HepG2 (cell line): ENCODE measurements around the gene ZER1. TPM values are rescaled to one million over a fixed set of nuclear protein-coding genes. Genes with fewer than 3 reads are reported as not detected.
A peak's percentile ranks its signal among the peaks of the same experiment; 100 is the strongest.

Experiments used
- CHD2 ChIP-seq: IDR thresholded peaks from 2 replicates; pipeline ENCODE4 v1.6.1; 2011; ENCODE audit warnings: low read depth, low read length, improper control_type of control experiment
- DNMT1 ChIP-seq: sonication (generic); formaldehyde crosslinking; IDR thresholded peaks from 2 replicates; pipeline ENCODE4 v1.5.1; 2020; ENCODE audit warnings: mild to moderate bottlenecking, missing genetic modification reagents
- ETV5 ChIP-seq: IDR thresholded peaks from 2 replicates; pipeline ENCODE4 v1.6.1; 2018; ENCODE audit warnings: missing biosample characterization, missing genetic modification reagents, inconsistent platforms, borderline replicate concordance
- HIVEP1 ChIP-seq: sonication (generic); formaldehyde crosslinking; IDR thresholded peaks from 2 replicates; pipeline ENCODE4 v1.4.0; 2020; ENCODE audit warnings: mild to moderate bottlenecking, missing genetic modification reagents
- HNF4G ChIP-seq, 2 experiments: sonication (generic) in 1 of 2; formaldehyde crosslinking in 1 of 2; IDR thresholded peaks; 2 replicates each; pipeline versions ENCODE4 v1.4.0 to v1.6.1; 2011 to 2020; ENCODE audit warnings: borderline replicate concordance in 2 of 2, low read depth in 2 of 2, mild to moderate bottlenecking in 2 of 2, low read length in 1 of 2, missing genetic modification reagents in 1 of 2, moderate library complexity in 1 of 2
- HOXA3 ChIP-seq: sonication (generic); formaldehyde crosslinking; IDR thresholded peaks from 2 replicates; pipeline ENCODE4 v1.5.0; 2020; ENCODE audit warnings: missing genetic modification reagents
- JUND ChIP-seq: sonication (generic); formaldehyde crosslinking; IDR thresholded peaks from 2 replicates; pipeline ENCODE4 v1.8.0; 2022; ENCODE audit warnings: mild to moderate bottlenecking, missing genetic modification reagents
- MTA1 ChIP-seq: sonication (generic); formaldehyde crosslinking; IDR thresholded peaks from 2 replicates; pipeline ENCODE4 v1.4.0; 2020; ENCODE audit warnings: missing genetic modification reagents, mild to moderate bottlenecking, borderline replicate concordance
- NFE2 ChIP-seq: sonication (generic); formaldehyde crosslinking; IDR thresholded peaks from 2 replicates; pipeline ENCODE4 v1.4.0; 2020; ENCODE audit warnings: missing genetic modification reagents
- PRPF4 ChIP-seq: fragments of 200-400 bp; formaldehyde crosslinking; IDR thresholded peaks from 2 replicates; pipeline ENCODE4 v1.6.1; 2016; ENCODE audit warnings: low read length, low read depth; ENCODE audit not compliant: poor library complexity, severe bottlenecking
- RCOR2 ChIP-seq: IDR thresholded peaks from 2 replicates; pipeline ENCODE4 v1.6.1; 2016; ENCODE audit warnings: missing biosample characterization, missing genetic modification reagents
- YY1 ChIP-seq: IDR thresholded peaks from 2 replicates; pipeline ENCODE4 v1.6.1; 2011; ENCODE audit warnings: low read length, low read depth, moderate library complexity, mild to moderate bottlenecking; ENCODE audit not compliant: insufficient read depth, insufficient replicate concordance
- ZBTB33 ChIP-seq: sonication (generic); formaldehyde crosslinking; IDR thresholded peaks from 2 replicates; pipeline ENCODE4 v1.4.0; 2020; ENCODE audit warnings: missing genetic modification reagents
- ZNF101 ChIP-seq: sonication (generic); formaldehyde crosslinking; IDR thresholded peaks from 2 replicates; pipeline ENCODE4 v1.4.0; 2020; ENCODE audit warnings: mild to moderate bottlenecking, low read depth, missing genetic modification reagents, borderline replicate concordance
- ZNF3 ChIP-seq: IDR thresholded peaks from 2 replicates; pipeline ENCODE4 v1.7.0; 2017; ENCODE audit warnings: inconsistent platforms
- ZNF501 ChIP-seq: sonication (generic); formaldehyde crosslinking; IDR thresholded peaks from 2 replicates; pipeline ENCODE4 v1.5.1; 2020; ENCODE audit warnings: mild to moderate bottlenecking, moderate library complexity, missing genetic modification reagents
- ZNF552 ChIP-seq: sonication (generic); formaldehyde crosslinking; IDR thresholded peaks from 2 replicates; pipeline ENCODE4 v1.9.0; 2022; ENCODE audit warnings: missing genetic modification reagents, mild to moderate bottlenecking, borderline replicate concordance
- ZNF652 ChIP-seq: IDR thresholded peaks from 2 replicates; pipeline ENCODE4 v1.6.1; 2016; ENCODE audit warnings: low read depth, borderline replicate concordance
- ZSCAN22 ChIP-seq: sonication (generic); formaldehyde crosslinking; IDR thresholded peaks from 2 replicates; pipeline ENCODE4 v1.4.0; 2020; ENCODE audit warnings: mild to moderate bottlenecking, missing genetic modification reagents
- polyA plus RNA-seq, 8 experiments: library from polyadenylated mRNA; depleted of rRNA in 3 of 8; stranded (reverse) in 7 of 8; unstranded in 1 of 8; fragments of >200 nt; fragmentation: Illumina TruSeq in 4 of 8; extraction: Trizol in 4 of 8; gene quantifications; 2 replicates each; pipeline versions ENCODE4 v1.2.1 to v1.2.3, GENCODE V29; 2011 to 2016; ENCODE audit warnings: low read depth in 4 of 8, missing spikeins in 1 of 8, mixed read lengths in 1 of 8; ENCODE audit not compliant: insufficient read depth in 1 of 8
- total RNA-seq, 5 experiments: library from RNA; depleted of rRNA; stranded (reverse); fragments of >200 nt; fragmentation: Illumina TruSeq; extraction: Trizol; gene quantifications; 2 replicates each; pipeline ENCODE4 v1.2.3, GENCODE V29; 2016; ENCODE audit warnings: low read depth in 1 of 5
- TF ChIP-seq, protein P1 (sequence below): sonication (generic); formaldehyde crosslinking; IDR thresholded peaks from 2 replicates; pipeline ENCODE4 v1.5.0; 2020; ENCODE audit warnings: mild to moderate bottlenecking, missing genetic modification reagents
- TF ChIP-seq, protein P2 (sequence below): sonication (generic); formaldehyde crosslinking; IDR thresholded peaks from 2 replicates; pipeline ENCODE4 v1.8.0; 2022; ENCODE audit warnings: missing genetic modification reagents, mild to moderate bottlenecking, moderate library complexity, borderline replicate concordance

ZER1 gene
- total and polyA plus RNA-seq, 2 of the 13 experiments (the other 11 are each of a cell fraction or from before 2014, with no cell fraction given) = 7.7 to 40.0 TPM

GRCh38 chr9:128771745-128772519, at the start of gene ZER1 (continued):
- 0 out of 2 replicates have a peak, but pooled peaks have one; percentile 66 for TF ChIP-seq ZBTB33 (CRISPR knock-in tag)
- TF ChIP-seq ZNF552 (CRISPR knock-in tag) = no peak
- TF ChIP-seq JUND (CRISPR knock-in tag) = 0 out of 2 replicates have a peak, but pooled peaks have one; percentile 51
- no peak for TF ChIP-seq CHD2
- TF ChIP-seq RCOR2 (CRISPR knock-in tag) = no peak
- peak; percentile 86 for TF ChIP-seq YY1
- TF ChIP-seq ZNF501 (CRISPR knock-in tag) = peak; percentile 91
- peak; percentile 21; the same call in 1 of the 2 replicates for TF ChIP-seq HNF4G (IDR thresholded peaks at IDR 0.05; ENCODE audit: borderline replicate concordance, low read depth, low read length)
- peak; percentile 26; the same call in 1 of the 2 replicates for TF ChIP-seq HNF4G (CRISPR knock-in tag; IDR thresholded peaks at IDR 0.05; ENCODE audit: borderline replicate concordance, low read depth)
- TF ChIP-seq HOXA3 (CRISPR knock-in tag) = peak; percentile 92; the same call in 1 of the 2 replicates
- TF ChIP-seq ZNF652 (CRISPR knock-in tag) = no peak
- TF ChIP-seq, protein P1, sequence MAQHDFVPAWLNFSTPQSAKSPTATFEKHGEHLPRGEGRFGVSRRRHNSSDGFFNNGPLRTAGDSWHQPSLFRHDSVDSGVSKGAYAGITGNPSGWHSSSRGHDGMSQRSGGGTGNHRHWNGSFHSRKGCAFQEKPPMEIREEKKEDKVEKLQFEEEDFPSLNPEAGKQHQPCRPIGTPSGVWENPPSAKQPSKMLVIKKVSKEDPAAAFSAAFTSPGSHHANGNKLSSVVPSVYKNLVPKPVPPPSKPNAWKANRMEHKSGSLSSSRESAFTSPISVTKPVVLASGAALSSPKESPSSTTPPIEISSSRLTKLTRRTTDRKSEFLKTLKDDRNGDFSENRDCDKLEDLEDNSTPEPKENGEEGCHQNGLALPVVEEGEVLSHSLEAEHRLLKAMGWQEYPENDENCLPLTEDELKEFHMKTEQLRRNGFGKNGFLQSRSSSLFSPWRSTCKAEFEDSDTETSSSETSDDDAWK (CRISPR knock-in tag) = no peak
- no peak for TF ChIP-seq NFE2 (CRISPR knock-in tag)
- no peak for TF ChIP-seq ZNF101 (CRISPR knock-in tag)
- peak; percentile 61; the same call in 1 of the 2 replicates for TF ChIP-seq MTA1 (CRISPR knock-in tag)
- TF ChIP-seq, protein P2, sequence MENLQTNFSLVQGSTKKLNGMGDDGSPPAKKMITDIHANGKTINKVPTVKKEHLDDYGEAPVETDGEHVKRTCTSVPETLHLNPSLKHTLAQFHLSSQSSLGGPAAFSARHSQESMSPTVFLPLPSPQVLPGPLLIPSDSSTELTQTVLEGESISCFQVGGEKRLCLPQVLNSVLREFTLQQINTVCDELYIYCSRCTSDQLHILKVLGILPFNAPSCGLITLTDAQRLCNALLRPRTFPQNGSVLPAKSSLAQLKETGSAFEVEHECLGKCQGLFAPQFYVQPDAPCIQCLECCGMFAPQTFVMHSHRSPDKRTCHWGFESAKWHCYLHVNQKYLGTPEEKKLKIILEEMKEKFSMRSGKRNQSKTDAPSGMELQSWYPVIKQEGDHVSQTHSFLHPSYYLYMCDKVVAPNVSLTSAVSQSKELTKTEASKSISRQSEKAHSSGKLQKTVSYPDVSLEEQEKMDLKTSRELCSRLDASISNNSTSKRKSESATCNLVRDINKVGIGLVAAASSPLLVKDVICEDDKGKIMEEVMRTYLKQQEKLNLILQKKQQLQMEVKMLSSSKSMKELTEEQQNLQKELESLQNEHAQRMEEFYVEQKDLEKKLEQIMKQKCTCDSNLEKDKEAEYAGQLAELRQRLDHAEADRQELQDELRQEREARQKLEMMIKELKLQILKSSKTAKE (CRISPR knock-in tag) = no peak
- no peak for TF ChIP-seq PRPF4
- TF ChIP-seq ZSCAN22 (CRISPR knock-in tag) = no peak
- no peak; the same call in 1 of the 2 replicates for TF ChIP-seq ZNF3 (CRISPR knock-in tag)
- TF ChIP-seq ETV5 (CRISPR knock-in tag) = peak; percentile 78; the same call in 1 of the 2 replicates
- TF ChIP-seq HIVEP1 = peak; percentile 84
- no peak for TF ChIP-seq DNMT1 (CRISPR knock-in tag)
